Prostate gland (tissue), 2 donors: ENCODE measurements around the gene POU3F3. TPM values are rescaled to one million over a fixed set of nuclear protein-coding genes. Genes with fewer than 3 reads are reported as not detected.

Source experiments
- DNase-seq: peaks from one replicate; pipeline ENCODE4 v3.0.0-alpha.2; 2019; ENCODE audit warnings: low spot score
- H3K27ac ChIP-seq, 2 donors: fragments of 200-600 bp; sonication (generic); 2 replicates each; pipeline ENCODE4 v1.5.1; 2017 to 2019
- H3K27me3 ChIP-seq: fragments of 200-600 bp; sonication (generic); replicated peaks from 2 replicates; pipeline ENCODE4 v1.5.1; 2019; ENCODE audit not compliant: insufficient read depth
- H3K36me3 ChIP-seq, 2 donors: fragments of 200-600 bp; sonication (generic); 1 replicate in 1 of 2; 2 replicates in 1 of 2; pipeline versions ENCODE4 v1.5.1 to v1.8.1; 2017 to 2019
- H3K4me1 ChIP-seq: fragments of 200-600 bp; sonication (generic); replicated peaks from 2 replicates; pipeline ENCODE4 v1.5.1; 2019
- H3K4me3 ChIP-seq, 2 donors: fragments of 200-600 bp; sonication (generic); 2 replicates each; pipeline ENCODE4 v1.5.1; 2017 to 2019
- H3K9me3 ChIP-seq: fragments of 200-600 bp; sonication (generic); 2 replicates; pipeline ENCODE4 v1.5.1; 2017
- CTCF ChIP-seq, 4 experiments: fragments of 200-600 bp in 2 of 4; fragments of 450-650 bp in 2 of 4; sonication (generic) in 2 of 4; IDR thresholded peaks; 1 replicate in 3 of 4; 2 replicates in 1 of 4; pipeline ENCODE4 v1.5.1; 2016 to 2019; ENCODE audit warnings: antibody characterized with exemption in 4 of 4, mild to moderate bottlenecking in 2 of 4, moderate library complexity in 2 of 4
- POLR2A ChIP-seq: fragments of 450-650 bp; IDR thresholded peaks from one replicate; pipeline ENCODE4 v1.6.1; 2016; ENCODE audit warnings: antibody characterized with exemption, mild to moderate bottlenecking
- POLR2AphosphoS5 ChIP-seq: sonication (generic); formaldehyde crosslinking; IDR thresholded peaks from one replicate; pipeline ENCODE4 v1.6.1; 2017; ENCODE audit warnings: antibody characterized with exemption
- WGBS: methylation state at CpG from one replicate; pipeline ENCODE4 v1.1.5; 2018; 5-methylcytosine and 5-hydroxymethylcytosine counted together
- intact Hi-C: fragments of 100-400 bp; cut with DNase I; formaldehyde crosslinking; loops from one replicate; pipeline ENCODE4 v1.14.2; 2022
- total RNA-seq, 2 donors: library from RNA; depleted of rRNA; stranded (reverse); fragments of >200 nt; gene quantifications; one replicate each; pipeline ENCODE4 v1.1.0, GENCODE V29; 2016

The POU3F3 gene
- total RNA-seq, 2 donors from 2014 or later, result 2.2 TPM; not detected in 1

GRCh38 chr2:104891145-104891544, 37.2 kb downstream of the POU3F3 start:
- Histone ChIP-seq H3K4me1 (no peaks in the 10 kb centered on the region), H3K9me3 (no peaks in the 10 kb centered on the region), H3K27me3 (peaks cover 4% of the 10 kb centered on the region), H3K27ac (no peak overlapping the region), H3K36me3 (no peaks in the 10 kb centered on the region), H3K4me3 (no peak overlapping the region)
- intact Hi-C loops, result no loop called here
- no peak for DNase-seq
- TF ChIP-seq POLR2A (no peak), CTCF (IDR thresholded peaks at IDR 0.05) (no peak), POLR2AphosphoS5 (no peak)
- 83% methylated on average over 2 of the region's 2 CpGs for WGBS

GRCh38 chr2:104896446-104896845, 42.5 kb downstream of the POU3F3 start:
- DNase-seq, result no peak
- H3K4me1 ChIP-seq, result no peaks in the 10 kb centered on the region
- H3K4me3 ChIP-seq, result no peak overlapping the region
- TF ChIP-seq POLR2A, result no peak
- no peak for TF ChIP-seq CTCF (IDR thresholded peaks at IDR 0.05)
- TF ChIP-seq POLR2AphosphoS5, result no peak
- no peaks in the 10 kb centered on the region for H3K36me3 ChIP-seq
- no peaks in the 10 kb centered on the region for H3K9me3 ChIP-seq
- WGBS, result 65% methylated on average over 8 of the region's 8 CpGs
- no peak overlapping the region for H3K27ac ChIP-seq
- H3K27me3 ChIP-seq, result peaks cover 4% of the 10 kb centered on the region
- intact Hi-C loops, result no loop called here

GRCh38 chr2:104897515-104898184, 43.7 kb downstream of the POU3F3 start:
- 78% methylated on average over 8 of the region's 8 CpGs for WGBS
- Histone ChIP-seq H3K4me1 (no peaks in the 10 kb centered on the region), H3K9me3 (no peaks in the 10 kb centered on the region), H3K27ac (no peak overlapping the region), H3K27me3 (peaks cover 4% of the 10 kb centered on the region), H3K36me3 (no peaks in the 10 kb centered on the region), H3K4me3 (no peak overlapping the region)
- TF ChIP-seq CTCF (IDR thresholded peaks at IDR 0.05) (no peak), POLR2AphosphoS5 (no peak), POLR2A (no peak)
- intact Hi-C loops, result no loop called here
- DNase-seq, result no peak

GRCh38 chr2:104900608-104901007, 46.7 kb downstream of the POU3F3 start:
- Histone ChIP-seq H3K9me3 (no peaks in the 10 kb centered on the region), H3K27ac (no peak overlapping the region), H3K4me1 (no peaks in the 10 kb centered on the region), H3K4me3 (no peak overlapping the region), H3K27me3 (no peaks in the 10 kb centered on the region), H3K36me3 (no peaks in the 10 kb centered on the region)
- TF ChIP-seq POLR2AphosphoS5 (no peak), POLR2A (no peak), CTCF (IDR thresholded peaks at IDR 0.05) (no peak)
- DNase-seq, result no peak
- intact Hi-C loops, result no loop called here
- 60% methylated on average over 7 of the region's 7 CpGs for WGBS
